Left colon (tissue), 2 donors: ENCODE measurements around the gene SUMF1. TPM values are rescaled to one million over a fixed set of nuclear protein-coding genes. Genes with fewer than 3 reads are reported as not detected.

ENCODE experiments used
- ATAC-seq: fragments of 200-7000 bp; cut with Tn5 transposase; one replicate; pipeline ENCODE4 v1.9.1; 2020; ENCODE audit warnings: mild to moderate bottlenecking, moderate library complexity
- DNase-seq, 2 donors: peaks; one replicate each; pipeline ENCODE4 v3.0.0-alpha.2; 2020
- intact Hi-C, 2 donors: fragments of 100-400 bp; cut with DNase I in 1 of 2; cut with micrococcal nuclease in 1 of 2; formaldehyde crosslinking; loops; one replicate each; pipeline versions ENCODE4 v1.11.2 to v1.14.0; 2022; cut with DNase I, micrococcal nuclease
- total RNA-seq, 2 donors: library from RNA; stranded (reverse); fragmentation: NEBNext Ultra II Directional; extraction: Animal tissue kit (Norgen Biotek cat#: 25700); gene quantifications; one replicate each; pipeline ENCODE4 v1.2.1, GENCODE V29; 2021
- donor health status: DM: no; HTN: no; CAD: no.
- donor health status: DM: yes; HTN: yes; CAD: no.

SUMF1 gene
- total RNA-seq, 2 donors from 2014 or later = 35.1 to 39.3 TPM

DNA sequence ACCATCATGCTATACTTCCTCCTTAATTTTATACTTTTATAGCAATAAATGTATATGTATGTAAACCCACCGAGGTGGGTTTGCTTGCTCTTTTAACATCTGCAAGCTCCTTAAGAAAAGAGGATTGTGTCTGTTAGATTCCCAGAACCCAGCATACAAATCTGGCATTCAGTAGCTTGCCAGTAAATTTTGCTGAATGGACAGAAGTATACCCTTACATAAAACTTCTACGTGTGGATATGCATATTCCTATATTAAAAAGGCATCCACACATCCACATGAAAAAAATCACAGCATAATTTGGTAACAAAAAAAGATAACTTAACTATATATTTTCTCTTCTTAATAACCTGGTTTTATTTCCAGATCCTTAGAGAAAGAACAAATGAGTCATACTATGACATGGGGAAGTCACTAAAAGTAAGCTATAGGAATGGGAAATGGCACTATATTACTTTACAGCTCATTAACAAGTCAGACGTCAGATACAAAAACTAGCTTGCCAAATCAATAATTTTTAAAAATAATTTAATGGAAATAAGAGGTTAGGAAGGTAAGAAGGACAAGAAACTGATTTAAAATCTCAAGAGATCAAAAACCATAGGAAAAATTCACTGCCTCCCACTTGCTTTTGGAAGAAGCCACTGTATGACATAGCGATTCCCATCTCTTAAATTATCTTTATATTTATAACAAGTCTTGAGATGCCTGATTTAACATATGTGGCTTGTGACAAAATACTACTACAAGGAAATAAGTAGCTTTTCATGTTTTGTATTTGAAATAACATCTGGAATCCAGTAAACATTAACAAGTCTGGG is 68.7 kb downstream of the SUMF1 start:
- no peak for DNase-seq
- no peak for ATAC-seq
- intact Hi-C loops = no loop called here

GRCh38 chr3:4397466-4397865 is 69.6 kb downstream of the SUMF1 start:
- no peak for ATAC-seq
- intact Hi-C loops = no loop called here
- no peak for DNase-seq

- ATAC-seq (no peak), DNase-seq (no peak)
- intact Hi-C loops = no loop called here
Observed at GRCh38 chr3:4396542-4396941, 70.5 kb downstream of the SUMF1 start.

DNA sequence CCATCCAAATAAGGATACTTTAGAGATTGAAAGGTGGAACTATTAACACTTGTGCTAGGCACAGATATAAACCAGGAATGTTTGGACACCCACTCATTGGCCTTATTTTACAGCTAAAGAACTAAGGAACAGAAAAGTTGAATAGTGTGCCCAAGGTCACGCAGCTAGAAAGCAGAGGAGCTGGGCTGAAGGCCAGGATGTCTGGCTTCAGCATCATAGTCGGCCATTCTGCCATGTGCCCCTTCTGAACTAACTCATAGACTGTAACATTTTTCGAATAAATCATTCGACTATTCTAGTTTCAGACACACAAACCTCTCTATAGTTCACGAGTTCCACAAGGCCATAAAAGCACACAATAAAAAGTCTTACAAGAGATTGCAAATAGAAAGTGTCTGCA is 71.1 kb downstream of the SUMF1 start:
- DNase-seq = no peak
- ATAC-seq = no peak
- intact Hi-C loops = no loop called here

- intact Hi-C loops = no loop called here
- no peak for DNase-seq
- ATAC-seq = no peak
Observed at GRCh38 chr3:4395448-4395847, 71.6 kb downstream of the SUMF1 start.

DNA sequence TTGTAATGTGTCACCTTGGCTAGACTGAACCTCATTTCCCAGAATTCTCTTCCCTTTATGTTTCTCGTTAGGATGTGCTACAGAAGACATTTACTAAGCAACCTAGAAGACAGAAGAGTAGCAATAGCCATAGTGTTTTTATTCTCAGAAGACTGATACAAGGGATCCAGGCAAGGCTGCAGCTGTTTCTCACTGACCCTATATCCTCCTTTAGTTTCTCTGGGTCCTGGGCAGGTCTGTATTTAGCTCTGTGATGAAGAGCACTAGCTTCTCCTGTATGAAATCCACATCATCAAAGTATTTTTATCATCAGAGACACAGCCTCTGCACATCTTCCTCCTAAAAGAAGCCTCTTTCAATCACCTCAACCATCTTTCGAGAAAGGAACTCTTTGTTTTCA is 72.5 kb downstream of the SUMF1 start:
- DNase-seq = no peak
- intact Hi-C loops = no loop called here
- no peak for ATAC-seq

- intact Hi-C loops = no loop called here
- no peak for ATAC-seq
- DNase-seq = no peak
Observed at GRCh38 chr3:4394048-4394447, 73.0 kb downstream of the SUMF1 start.

- intact Hi-C loops = no loop called here
- ATAC-seq = no peak
- DNase-seq = no peak
Observed at GRCh38 chr3:4392992-4393391, 74.1 kb downstream of the SUMF1 start.

DNA sequence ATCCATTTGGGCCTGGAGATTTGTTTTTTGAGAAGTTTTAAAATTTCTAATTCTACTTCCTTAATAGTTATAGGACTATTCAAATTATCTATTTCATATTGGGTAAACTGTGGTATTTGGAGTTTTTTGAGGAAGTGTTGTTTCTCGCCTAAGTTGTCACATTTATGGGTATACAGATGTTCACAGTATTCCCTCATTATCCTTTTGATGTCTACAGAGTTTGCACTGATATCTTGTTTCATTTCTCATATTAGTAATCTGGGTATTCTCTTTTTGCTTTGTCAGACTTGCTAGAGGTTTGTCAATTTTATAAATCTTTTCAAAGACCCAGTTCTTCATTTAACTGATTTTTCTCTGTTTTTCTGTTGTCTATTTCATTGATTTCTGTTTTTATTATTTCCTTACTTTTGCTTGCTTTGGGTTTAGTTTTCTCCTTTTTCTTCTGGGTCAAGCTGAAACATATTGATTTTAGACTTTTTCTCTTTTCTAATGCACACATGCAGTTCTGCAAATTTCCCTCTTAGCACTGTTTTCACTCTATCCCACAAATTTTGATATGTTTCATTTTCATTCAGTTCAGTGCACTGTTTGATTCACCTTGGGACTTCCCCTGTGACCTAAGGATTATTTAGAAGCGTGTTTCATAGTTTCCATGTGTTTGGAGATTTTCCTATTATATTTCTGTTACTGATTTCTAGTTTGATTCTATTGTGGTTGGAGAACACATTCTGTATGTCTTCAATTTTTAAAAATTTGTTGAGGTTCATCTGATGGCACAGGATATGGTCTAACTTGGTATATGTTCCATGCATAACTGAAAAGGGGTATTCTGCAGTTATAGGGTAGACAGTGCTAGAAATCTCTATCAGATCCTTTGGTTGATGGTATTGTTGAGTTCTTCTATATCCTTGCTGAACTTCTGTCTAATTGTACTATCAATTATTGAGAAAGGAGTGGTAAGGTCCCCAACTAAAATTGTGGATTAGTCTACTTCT is 79.6 kb downstream of the SUMF1 start:
- no peak for DNase-seq
- ATAC-seq = no peak
- intact Hi-C loops = no loop called here

DNA sequence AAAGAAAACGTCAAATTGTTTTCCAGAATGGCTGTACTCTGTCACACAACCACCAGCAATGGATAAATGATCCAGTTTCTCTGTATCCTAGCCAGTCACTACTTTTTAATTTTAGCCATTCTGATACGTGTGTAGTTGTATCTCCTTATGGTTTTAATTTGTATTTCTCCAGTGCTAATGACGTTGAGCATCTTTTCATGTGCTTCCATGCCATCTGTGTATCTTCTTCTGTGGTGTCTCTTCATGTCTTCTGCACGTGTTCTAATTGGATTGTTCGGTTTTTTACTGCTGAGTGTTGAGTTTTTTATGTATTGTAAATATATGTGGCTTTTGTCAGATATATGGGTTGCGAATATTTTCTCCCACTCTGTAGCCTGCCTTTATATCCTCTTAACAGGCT is 81.9 kb downstream of the SUMF1 start:
- intact Hi-C loops = no loop called here

DNA sequence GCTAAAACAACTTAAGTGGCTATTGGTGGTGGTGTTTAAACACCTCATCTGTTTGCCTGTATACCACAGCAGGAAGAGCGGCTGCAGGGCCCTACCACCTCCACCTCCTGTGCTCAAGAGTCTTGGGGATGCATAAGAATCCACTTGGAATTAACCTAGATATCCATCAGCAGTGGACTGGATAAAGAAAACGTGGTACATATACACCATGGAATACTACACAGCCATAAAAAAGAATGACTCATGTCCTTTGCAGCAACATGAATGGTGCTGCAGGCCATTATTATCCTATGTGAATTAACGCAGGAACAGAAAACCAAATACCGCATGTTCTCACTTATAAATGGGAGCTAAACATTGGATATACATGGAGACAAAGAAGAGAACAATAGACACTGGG is 87.1 kb downstream of the SUMF1 start:
- intact Hi-C loops = no loop called here
- ATAC-seq (no peak), DNase-seq (no peak)

More for the DNA sequence above, 81.9 kb downstream of the SUMF1 start:
- ATAC-seq (no peak), DNase-seq (no peak)

DNA sequence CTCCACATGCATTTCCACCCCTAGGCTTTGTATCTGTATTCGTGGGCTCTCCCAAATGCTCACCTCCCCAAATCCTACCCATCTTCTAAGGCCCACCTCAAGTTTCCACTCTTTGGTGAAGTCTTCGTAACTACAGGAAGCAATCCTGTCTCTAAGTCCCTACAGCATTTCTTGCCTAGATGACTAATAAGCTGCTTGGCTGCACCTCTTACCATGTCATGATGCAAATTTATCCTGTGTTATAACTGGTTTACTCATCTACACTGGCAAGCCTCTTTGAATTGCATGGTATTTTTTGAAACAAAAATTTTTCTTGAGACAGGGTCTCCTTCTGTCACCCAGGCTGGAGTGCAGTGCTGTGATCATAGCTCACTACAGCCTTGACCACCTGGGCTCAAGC is 90.6 kb downstream of the SUMF1 start:
- intact Hi-C loops = no loop called here
- ATAC-seq (no peak), DNase-seq (no peak)

GRCh38 chr3:4375911-4376310 is 91.2 kb downstream of the SUMF1 start:
- DNase-seq (no peak), ATAC-seq (no peak)
- intact Hi-C loops = no loop called here

- DNase-seq = no peak
- intact Hi-C loops = no loop called here
- ATAC-seq = no peak
Observed at GRCh38 chr3:4373669-4374068, 93.4 kb downstream of the SUMF1 start.

DNA sequence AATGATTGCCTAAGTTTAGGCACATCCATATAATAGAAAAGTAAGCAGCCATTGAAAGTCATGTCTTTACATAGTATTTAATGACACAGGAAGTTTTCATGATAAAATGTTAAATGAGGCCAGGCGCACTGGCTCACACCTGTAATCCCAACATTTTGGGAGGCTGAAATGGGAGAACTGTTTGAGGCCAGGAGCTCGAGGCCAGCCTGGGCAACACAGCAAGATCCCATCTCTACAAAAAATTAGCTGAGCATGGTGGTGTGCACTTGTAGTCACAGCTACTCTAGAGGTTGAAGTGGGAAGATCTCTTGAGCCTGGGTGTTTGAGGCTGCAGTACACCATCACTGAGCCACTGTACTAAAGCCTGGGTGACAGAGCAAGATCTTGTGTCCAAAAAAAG is 104.5 kb downstream of the SUMF1 start:
- intact Hi-C loops = no loop called here
- DNase-seq (no peak), ATAC-seq (no peak)

- DNase-seq (no peak), ATAC-seq (no peak)
- intact Hi-C loops = no loop called here
Observed at GRCh38 chr3:4360817-4361216, 106.3 kb downstream of the SUMF1 start.

DNA sequence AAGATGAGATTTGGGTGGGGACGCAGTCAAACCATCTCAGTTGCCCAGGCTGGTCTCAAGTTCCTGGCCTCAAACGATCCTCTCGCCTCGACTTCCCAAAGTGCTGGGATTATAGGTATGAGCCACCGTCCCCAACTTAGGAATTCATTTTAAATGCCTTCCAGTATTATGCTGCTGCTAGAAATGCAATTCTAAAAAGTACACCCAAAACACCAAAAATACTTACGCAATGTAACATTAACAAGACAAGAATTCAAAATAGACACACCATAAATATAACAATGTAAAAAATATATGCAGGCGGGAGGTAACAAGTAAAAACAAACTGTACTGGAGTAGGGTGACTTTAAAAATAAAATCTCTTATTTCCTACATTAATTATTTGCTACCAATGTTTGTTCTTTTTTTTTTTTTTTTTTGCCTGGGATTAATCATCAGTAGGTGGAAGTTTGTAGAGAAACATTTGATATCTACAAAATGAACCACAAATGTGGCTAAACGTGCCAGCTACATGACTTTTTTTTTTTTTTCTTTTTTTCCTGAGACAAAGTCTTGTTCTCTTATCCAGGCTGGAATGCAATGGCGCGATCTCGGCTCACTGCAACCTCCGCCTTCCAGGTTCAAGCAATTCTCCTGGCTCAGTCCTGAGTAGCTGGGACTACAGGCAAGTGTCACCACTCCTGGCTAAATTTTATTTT is 107.1 kb downstream of the SUMF1 start:
- no peak for ATAC-seq
- intact Hi-C loops = no loop called here
- no peak for DNase-seq

GRCh38 chr3:4358273-4358672 is 108.8 kb downstream of the SUMF1 start:
- no peak for DNase-seq
- intact Hi-C loops = no loop called here
- ATAC-seq = no peak
